Muscle of leg (tissue), 11 donors: ENCODE results near the gene GAB1. TPM values are rescaled to one million over a fixed set of nuclear protein-coding genes. Genes with fewer than 3 reads are reported as not detected.

Experiments
- DNase-seq: peaks from one replicate; pipeline ENCODE4 v3.0.0; 2013
- H3K27ac ChIP-seq: one replicate; pipeline ENCODE4 v1.5.1; 2013; ENCODE audit warnings: mild to moderate bottlenecking, low read length, control low read depth
- H3K27me3 ChIP-seq: one replicate; pipeline ENCODE4 v1.6.1; 2013; ENCODE audit warnings: low read length; ENCODE audit not compliant: control insufficient read depth, insufficient read depth
- H3K36me3 ChIP-seq: one replicate; pipeline ENCODE4 v1.6.1; 2013; ENCODE audit warnings: low read length; ENCODE audit not compliant: control insufficient read depth, insufficient read depth
- H3K4me1 ChIP-seq: one replicate; pipeline ENCODE4 v1.6.1; 2013; ENCODE audit warnings: low read length; ENCODE audit not compliant: control insufficient read depth, insufficient read depth
- H3K4me3 ChIP-seq: one replicate; pipeline ENCODE4 v1.5.1; 2013; ENCODE audit warnings: low read length, control low read depth
- H3K9me3 ChIP-seq: replicated peaks from 2 replicates; pipeline ENCODE4 v1.6.1; 2013; ENCODE audit warnings: low read depth, low read length; ENCODE audit not compliant: control insufficient read depth
- WGBS: methylation state at CpG from one replicate; pipeline ENCODE4 v1.1.5; 2013; ENCODE audit warnings: missing lambda C conversion rate; ENCODE audit not compliant: insufficient coverage; 5-methylcytosine and 5-hydroxymethylcytosine counted together
- polyA plus RNA-seq, 8 donors: library from polyadenylated mRNA; unstranded; fragments of 120-200 nt; gene quantifications; one replicate each; pipeline versions ENCODE4 v1.2.1 to v1.2.3, GENCODE V29; 2013; ENCODE audit warnings: inconsistent platforms in 1 of 8, low replicate concordance in 1 of 8; ENCODE audit not compliant: insufficient read length in 8 of 8, insufficient read depth in 1 of 8
- total RNA-seq: library from RNA; stranded (reverse); fragments of 120-200 nt; gene quantifications from one replicate; pipeline ENCODE4 v1.2.4, GENCODE V29; 2013

The GAB1 gene
- total and polyA plus RNA-seq, 9 donors: 21.5 to 43.1 (median 29.0) TPM

- peak; percentile 49 for DNase-seq
- Histone ChIP-seq H3K4me1 (peaks cover 13% of the 10 kb centered on the region), H3K27ac (peak overlapping the region; percentile 14), H3K9me3 (no peaks in the 10 kb centered on the region), H3K27me3 (no peaks in the 10 kb centered on the region), H3K4me3 (no peak overlapping the region), H3K36me3 (peaks cover 2% of the 10 kb centered on the region)
- no CpG with 5 or more reads among the region's 3 CpGs for WGBS
Measured at GRCh38 chr4:143356493-143356892, 19.8 kb downstream of the GAB1 start.

GRCh38 chr4:143357161-143357845 lies 20.6 kb downstream of the GAB1 start:
- H3K27me3 ChIP-seq: no peaks in the 10 kb centered on the region
- H3K9me3 ChIP-seq: no peaks in the 10 kb centered on the region
- H3K4me1 ChIP-seq: peaks cover 12% of the 10 kb centered on the region
- WGBS: no CpG with 5 or more reads among the region's 1 CpG
- DNase-seq: no peak
- no peak overlapping the region for H3K27ac ChIP-seq
- peaks cover 2% of the 10 kb centered on the region for H3K36me3 ChIP-seq
- H3K4me3 ChIP-seq: no peak overlapping the region

GRCh38 chr4:143358419-143358818 lies 21.7 kb downstream of the GAB1 start:
- Histone ChIP-seq H3K4me1 (peaks cover 12% of the 10 kb centered on the region), H3K9me3 (no peaks in the 10 kb centered on the region), H3K36me3 (peaks cover 2% of the 10 kb centered on the region), H3K4me3 (no peak overlapping the region), H3K27ac (no peak overlapping the region), H3K27me3 (no peaks in the 10 kb centered on the region)
- no peak for DNase-seq
- no CpG with 5 or more reads among the region's 3 CpGs for WGBS

- DNase-seq: peak; percentile 86
- Histone ChIP-seq H3K4me3 (no peak overlapping the region), H3K4me1 (peaks cover 12% of the 10 kb centered on the region)
Measured at GRCh38 chr4:143358923-143359643, 22.4 kb downstream of the GAB1 start.

GRCh38 chr4:143359644-143360193 lies 23.0 kb downstream of the GAB1 start:
- H3K4me3 ChIP-seq: no peak overlapping the region
- DNase-seq: no peak
- peaks cover 12% of the 10 kb centered on the region for H3K4me1 ChIP-seq
- no CpG with 5 or more reads among the region's 1 CpG for WGBS
- H3K36me3 ChIP-seq: peaks cover 2% of the 10 kb centered on the region
- peak overlapping the region; percentile 69 for H3K27ac ChIP-seq
- no peaks in the 10 kb centered on the region for H3K9me3 ChIP-seq
- H3K27me3 ChIP-seq: no peaks in the 10 kb centered on the region

More at GRCh38 chr4:143358923-143359643, 22.4 kb downstream of the GAB1 start:
- 16% methylated on average over 3 of the region's 6 CpGs for WGBS
- H3K27me3 ChIP-seq: no peaks in the 10 kb centered on the region
- peaks cover 2% of the 10 kb centered on the region for H3K36me3 ChIP-seq
- H3K9me3 ChIP-seq: no peaks in the 10 kb centered on the region
- peak overlapping the region; percentile 69 for H3K27ac ChIP-seq

GRCh38 chr4:143360838-143361625 lies 24.4 kb downstream of the GAB1 start:
- Histone ChIP-seq H3K9me3 (no peaks in the 10 kb centered on the region), H3K27ac (peak overlapping the region; percentile 29), H3K4me3 (no peak overlapping the region), H3K27me3 (no peaks in the 10 kb centered on the region), H3K4me1 (peaks cover 9% of the 10 kb centered on the region), H3K36me3 (no peaks in the 10 kb centered on the region)
- DNase-seq: no peak
- WGBS: no CpG with 5 or more reads among the region's 1 CpG

- peaks cover 6% of the 10 kb centered on the region for H3K4me1 ChIP-seq
- H3K4me3 ChIP-seq: no peak overlapping the region
- no peak for DNase-seq
- H3K27me3 ChIP-seq: no peaks in the 10 kb centered on the region
- no peaks in the 10 kb centered on the region for H3K36me3 ChIP-seq
- H3K9me3 ChIP-seq: no peaks in the 10 kb centered on the region
- no peak overlapping the region for H3K27ac ChIP-seq
- WGBS: 84% methylated on average over 3 of the region's 5 CpGs
Measured at GRCh38 chr4:143362349-143363046, 25.8 kb downstream of the GAB1 start.

GRCh38 chr4:143363332-143363731 lies 26.7 kb downstream of the GAB1 start:
- Histone ChIP-seq H3K27ac (no peak overlapping the region), H3K36me3 (no peaks in the 10 kb centered on the region), H3K4me3 (no peak overlapping the region), H3K9me3 (no peaks in the 10 kb centered on the region), H3K27me3 (no peaks in the 10 kb centered on the region), H3K4me1 (peaks cover 6% of the 10 kb centered on the region)
- DNase-seq: no peak
- WGBS: 100% methylated on average over 2 of the region's 3 CpGs

GRCh38 chr4:143364063-143364462 lies 27.4 kb downstream of the GAB1 start:
- Histone ChIP-seq H3K4me1 (peaks cover 4% of the 10 kb centered on the region), H3K27ac (no peak overlapping the region), H3K36me3 (no peaks in the 10 kb centered on the region), H3K4me3 (no peak overlapping the region), H3K9me3 (no peaks in the 10 kb centered on the region), H3K27me3 (no peaks in the 10 kb centered on the region)
- DNase-seq: no peak
- 96% methylated on average over 3 of the region's 5 CpGs for WGBS
